SU-DHL-6 (cell line): Measurements from ENCODE around the gene ADAMTS16.

Experiments
- H2AFZ ChIP-seq: fragments of 200-600 bp; sonication (generic); 2 replicates; pipeline ENCODE4 v1.6.1; 2014; ENCODE audit warnings: low read depth, mild to moderate bottlenecking, moderate library complexity, mixed read lengths, antibody characterized with exemption, low read length; ENCODE audit not compliant: severe bottlenecking
- H3F3A ChIP-seq: fragments of 200-600 bp; shearing (Covaris generic); 2 replicates; pipeline ENCODE4 v1.6.0; 2016; ENCODE audit warnings: antibody characterized with exemption, mild to moderate bottlenecking; ENCODE audit not compliant: insufficient read depth
- H3K27ac ChIP-seq: fragments of 200-600 bp; sonication (generic); 2 replicates; pipeline ENCODE4 v1.5.1; 2016; ENCODE audit warnings: low read depth, mild to moderate bottlenecking, low read length, moderate library complexity, mixed read lengths
- H3K27me3 ChIP-seq: fragments of 200-600 bp; sonication (generic), shearing (Covaris generic); 2 replicates; pipeline ENCODE4 v1.6.0; 2014; ENCODE audit warnings: mild to moderate bottlenecking, low read length
- H3K36me3 ChIP-seq: fragments of 200-600 bp; sonication (generic); 2 replicates; pipeline ENCODE4 v1.6.1; 2014; ENCODE audit warnings: mild to moderate bottlenecking, low read length, mixed read lengths
- H3K4me2 ChIP-seq: fragments of 300-600, 200-600 bp; shearing (Covaris generic), sonication (generic); 2 replicates; pipeline ENCODE4 v1.6.0; 2014; ENCODE audit warnings: low read length, low read depth, mild to moderate bottlenecking; ENCODE audit not compliant: poor library complexity, severe bottlenecking
- H3K4me3 ChIP-seq: fragments of 200-600 bp; sonication (generic); 2 replicates; pipeline ENCODE4 v1.5.1; 2014; ENCODE audit warnings: antibody characterized with exemption, low read length, mild to moderate bottlenecking, mixed read lengths; ENCODE audit not compliant: insufficient read depth, poor library complexity, severe bottlenecking
- H3K79me2 ChIP-seq: fragments of 200-600 bp; sonication (generic); 2 replicates; pipeline ENCODE4 v1.6.1; 2014; ENCODE audit warnings: mild to moderate bottlenecking, low read length, moderate library complexity; ENCODE audit not compliant: insufficient read depth
- H3K9ac ChIP-seq: fragments of 200-600 bp; sonication (generic); 2 replicates; pipeline ENCODE4 v1.7.0; 2014; ENCODE audit warnings: mild to moderate bottlenecking, low read length
- H3K9me2 ChIP-seq: fragments of 200-600 bp; sonication (generic); replicated peaks from 2 replicates; pipeline ENCODE4 v1.6.1; 2014; ENCODE audit warnings: low read length; ENCODE audit not compliant: insufficient read depth
- H3K9me3 ChIP-seq: fragments of 200-600 bp; sonication (generic); 2 replicates; pipeline ENCODE4 v1.6.1; 2014; ENCODE audit warnings: low read length, mixed read lengths; ENCODE audit not compliant: insufficient read depth
- H4K20me1 ChIP-seq: fragments of 200-600 bp; sonication (generic); 2 replicates; pipeline ENCODE4 v1.6.1; 2014; ENCODE audit warnings: low read depth, mild to moderate bottlenecking, antibody characterized with exemption, low read length, moderate library complexity, mixed read lengths
- EZH2phosphoT487 ChIP-seq: fragments of 200-600 bp; sonication (generic), shearing (Covaris generic); conservative IDR thresholded peaks from 2 replicates; pipeline ENCODE4 v1.6.1; 2018; ENCODE audit warnings: mild to moderate bottlenecking, antibody characterized with exemption, low read length, moderate library complexity, mixed read lengths
- TF ChIP-seq, protein P1 (sequence below): fragments of 200-600 bp; sonication (generic); IDR thresholded peaks from one replicate; pipeline ENCODE4 v1.5.1; 2017; ENCODE audit warnings: antibody characterized with exemption, mild to moderate bottlenecking, low read length, moderate library complexity; ENCODE audit not compliant: insufficient read depth, poor library complexity, severe bottlenecking

ADAMTS16 gene

DNA sequence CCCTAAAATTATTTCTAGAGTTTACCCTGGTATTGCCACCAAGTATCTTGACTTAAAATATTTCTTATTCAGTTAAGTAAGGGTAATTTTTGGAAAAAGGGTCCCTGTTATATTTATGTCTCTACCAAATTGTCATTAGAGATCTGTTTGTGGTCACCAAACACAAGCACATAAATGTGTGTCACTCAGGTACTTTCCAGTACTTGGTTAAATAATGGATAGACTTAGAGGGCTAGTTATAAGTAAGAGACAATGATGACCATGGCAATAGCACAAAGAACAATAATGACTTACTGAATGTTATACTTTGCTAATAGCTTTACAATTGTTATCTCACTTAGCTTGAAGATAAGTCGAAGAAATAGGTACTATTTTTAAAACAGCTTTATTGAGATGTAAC, 9.0 kb downstream of the ADAMTS16 start:
- Histone ChIP-seq H3K4me2 (no peak overlapping the region), H3K36me3 (no peaks in the 10 kb centered on the region), H3K4me3 (no peak overlapping the region), H4K20me1 (no peaks in the 10 kb centered on the region), H3F3A (no peaks in the 10 kb centered on the region), H2AFZ (no peak overlapping the region), H3K27ac (no peak overlapping the region), H3K9ac (no peak overlapping the region), H3K9me3 (peaks cover 4% of the 10 kb centered on the region; the same call in 1 of the 2 replicates), H3K9me2 (no peaks in the 10 kb centered on the region), H3K27me3 (no peaks in the 10 kb centered on the region), H3K79me2 (no peaks in the 10 kb centered on the region)
- TF ChIP-seq, protein P1, sequence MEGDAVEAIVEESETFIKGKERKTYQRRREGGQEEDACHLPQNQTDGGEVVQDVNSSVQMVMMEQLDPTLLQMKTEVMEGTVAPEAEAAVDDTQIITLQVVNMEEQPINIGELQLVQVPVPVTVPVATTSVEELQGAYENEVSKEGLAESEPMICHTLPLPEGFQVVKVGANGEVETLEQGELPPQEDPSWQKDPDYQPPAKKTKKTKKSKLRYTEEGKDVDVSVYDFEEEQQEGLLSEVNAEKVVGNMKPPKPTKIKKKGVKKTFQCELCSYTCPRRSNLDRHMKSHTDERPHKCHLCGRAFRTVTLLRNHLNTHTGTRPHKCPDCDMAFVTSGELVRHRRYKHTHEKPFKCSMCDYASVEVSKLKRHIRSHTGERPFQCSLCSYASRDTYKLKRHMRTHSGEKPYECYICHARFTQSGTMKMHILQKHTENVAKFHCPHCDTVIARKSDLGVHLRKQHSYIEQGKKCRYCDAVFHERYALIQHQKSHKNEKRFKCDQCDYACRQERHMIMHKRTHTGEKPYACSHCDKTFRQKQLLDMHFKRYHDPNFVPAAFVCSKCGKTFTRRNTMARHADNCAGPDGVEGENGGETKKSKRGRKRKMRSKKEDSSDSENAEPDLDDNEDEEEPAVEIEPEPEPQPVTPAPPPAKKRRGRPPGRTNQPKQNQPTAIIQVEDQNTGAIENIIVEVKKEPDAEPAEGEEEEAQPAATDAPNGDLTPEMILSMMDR = no peak
- TF ChIP-seq EZH2phosphoT487 = no peak

DNA sequence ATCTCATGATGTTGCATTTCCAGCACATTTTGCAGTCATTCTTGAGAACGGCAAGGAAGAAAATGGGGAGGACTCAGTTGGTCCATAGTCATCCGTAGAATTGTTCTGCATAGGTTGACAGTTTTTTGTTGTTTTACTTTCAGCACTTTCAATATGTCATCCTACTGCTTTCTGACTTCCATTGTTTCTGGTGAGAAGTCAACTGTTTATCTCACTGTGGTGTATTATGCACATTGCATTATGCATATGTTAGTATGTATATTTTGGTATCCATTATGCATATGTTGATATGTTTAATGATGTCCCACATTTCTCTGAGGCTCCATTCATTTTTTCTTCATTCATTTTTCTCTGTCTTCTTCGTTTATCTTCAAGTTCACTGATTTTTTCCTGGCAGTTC, 10.5 kb downstream of the ADAMTS16 start:
- Histone ChIP-seq H3K27ac (no peak overlapping the region), H4K20me1 (no peaks in the 10 kb centered on the region), H3K79me2 (no peaks in the 10 kb centered on the region), H3F3A (no peaks in the 10 kb centered on the region), H3K9ac (no peak overlapping the region), H3K4me3 (no peak overlapping the region), H3K36me3 (no peaks in the 10 kb centered on the region), H3K27me3 (no peaks in the 10 kb centered on the region), H2AFZ (no peak overlapping the region), H3K9me2 (no peaks in the 10 kb centered on the region), H3K4me2 (no peak overlapping the region), H3K9me3 (peaks cover 4% of the 10 kb centered on the region; the same call in 1 of the 2 replicates)
- TF ChIP-seq EZH2phosphoT487 = no peak
- TF ChIP-seq, protein P1 = no peak

DNA sequence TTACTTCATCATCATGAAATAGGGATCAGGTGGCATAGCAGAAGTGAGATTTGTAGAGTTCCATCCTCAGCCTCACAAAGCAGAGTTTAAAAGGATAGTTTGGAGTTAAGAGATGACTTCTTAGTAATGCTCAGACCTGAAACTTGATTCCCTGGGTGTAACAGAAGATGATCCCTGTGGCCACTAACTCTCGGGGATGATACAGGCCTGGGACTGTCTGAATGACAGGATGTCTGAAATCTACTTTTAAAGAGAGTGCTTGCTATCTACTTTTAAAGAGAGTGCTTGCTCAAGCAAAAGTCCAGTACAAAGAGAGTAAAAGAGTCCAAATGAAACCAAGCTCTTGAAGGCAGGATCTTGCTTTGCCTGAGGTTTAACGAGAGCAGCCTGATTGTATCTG, 14.6 kb downstream of the ADAMTS16 start:
- no peak overlapping the region for H2AFZ ChIP-seq
- no peak overlapping the region for H3K27ac ChIP-seq
- no peak overlapping the region for H3K4me3 ChIP-seq
- no peaks in the 10 kb centered on the region for H3F3A ChIP-seq
- peaks cover 4% of the 10 kb centered on the region; the same call in 1 of the 2 replicates for H3K9me3 ChIP-seq
- no peaks in the 10 kb centered on the region for H3K36me3 ChIP-seq
- no peaks in the 10 kb centered on the region for H3K27me3 ChIP-seq
- H3K9me2 ChIP-seq = 0 out of 2 replicates have a peak, but pooled peaks cover 4% of the 10 kb centered on the region
- H4K20me1 ChIP-seq = no peaks in the 10 kb centered on the region
- H3K4me2 ChIP-seq = no peak overlapping the region
- no peaks in the 10 kb centered on the region for H3K79me2 ChIP-seq
- TF ChIP-seq, protein P1 = no peak
- no peak for TF ChIP-seq EZH2phosphoT487
- no peak overlapping the region for H3K9ac ChIP-seq
